ENCODE measurements around the gene UCP3.

UCP3 gene

GRCh38 chr11:74017631-74018030 lies 8.7 kb upstream of the UCP3 start:
- DNase-seq: no peak

- no peak for DNase-seq
Observed at GRCh38 chr11:74015919-74016684, 7.2 kb upstream of the UCP3 start.

DNA sequence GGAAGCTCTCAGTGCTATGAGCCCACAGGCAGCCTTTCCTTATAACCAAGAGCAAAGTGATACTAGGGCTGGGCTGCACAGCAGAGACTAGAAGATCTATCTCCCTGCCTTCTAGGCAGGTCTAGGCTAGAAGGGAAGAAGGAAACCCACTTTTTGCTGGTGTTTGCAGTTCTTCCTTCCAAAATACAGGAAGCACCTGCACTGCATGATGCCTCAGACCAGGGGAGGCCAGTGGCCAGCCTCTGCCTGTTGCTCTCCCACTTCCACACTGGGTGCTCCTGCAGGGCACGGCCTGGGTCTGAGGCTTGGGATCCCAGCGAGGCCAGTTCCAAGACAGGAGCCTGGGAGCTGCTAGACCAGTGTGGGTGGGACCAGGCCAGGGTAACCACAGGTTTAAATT lies 6.0 kb upstream of the UCP3 start:
- no peak for DNase-seq

- no peak for DNase-seq
Observed at GRCh38 chr11:74013141-74013540, 4.3 kb upstream of the UCP3 start.

- DNase-seq: no peak
Observed at GRCh38 chr11:74012074-74012809, 3.4 kb upstream of the UCP3 start.

GRCh38 chr11:74011360-74012073 lies 2.6 kb upstream of the UCP3 start:
- no peak for DNase-seq

- peak; percentile 46 for DNase-seq
Observed at GRCh38 chr11:74010306-74011300, 1.7 kb upstream of the UCP3 start.

- DNase-seq: no peak
Observed at GRCh38 chr11:74009675-74010305, 905 bp upstream of the UCP3 start.

DNA sequence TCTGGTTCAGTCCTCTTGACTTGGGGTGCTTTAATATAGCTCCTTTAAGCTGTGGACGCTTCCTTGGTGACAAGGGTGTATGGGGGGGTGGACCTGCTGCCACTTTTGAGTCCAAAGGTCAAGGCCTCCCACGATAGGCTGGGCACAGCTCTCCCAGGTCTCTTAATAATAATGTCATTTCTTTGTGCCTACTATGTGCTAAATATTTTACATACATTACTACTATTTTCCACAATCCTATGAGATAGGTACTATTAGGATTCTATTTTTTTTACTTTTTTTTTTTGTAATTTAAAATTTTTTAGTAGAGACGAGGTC lies 304 bp upstream of the UCP3 start:
- no peak for DNase-seq

DNA sequence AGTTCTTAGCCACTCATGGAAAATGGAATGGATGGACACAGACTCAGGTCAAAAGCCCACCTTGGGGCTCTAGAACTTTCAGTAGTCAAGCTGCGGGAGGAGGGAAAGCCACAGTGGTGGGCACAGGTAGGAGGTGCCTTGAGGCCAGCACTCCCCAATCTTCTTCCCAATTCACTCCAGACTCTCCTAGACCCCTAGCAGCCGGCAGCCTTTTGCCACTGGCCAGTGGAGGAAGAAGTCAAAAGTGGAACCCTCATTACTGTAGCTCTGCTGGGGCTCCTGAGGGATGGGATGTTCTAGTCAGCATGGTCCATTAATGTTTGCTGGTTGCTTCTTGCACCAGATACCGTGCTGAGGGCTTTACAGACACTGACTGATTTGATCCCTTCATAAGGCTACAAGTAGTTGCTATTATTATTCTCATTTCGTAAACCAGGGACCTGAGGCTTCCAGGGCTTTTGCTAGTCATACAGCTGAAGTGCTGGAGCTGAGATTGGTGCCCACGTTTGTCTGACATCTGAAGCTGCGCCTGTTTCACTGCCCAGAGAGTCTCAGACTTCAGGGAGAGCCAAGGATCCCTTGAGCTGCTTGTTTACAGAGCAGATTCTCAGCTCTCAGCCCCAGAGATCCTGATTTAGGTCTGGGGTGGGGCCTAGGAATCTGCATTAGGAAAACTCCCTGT lies 1.1 kb downstream of the UCP3 start:
- DNase-seq: no peak

DNA sequence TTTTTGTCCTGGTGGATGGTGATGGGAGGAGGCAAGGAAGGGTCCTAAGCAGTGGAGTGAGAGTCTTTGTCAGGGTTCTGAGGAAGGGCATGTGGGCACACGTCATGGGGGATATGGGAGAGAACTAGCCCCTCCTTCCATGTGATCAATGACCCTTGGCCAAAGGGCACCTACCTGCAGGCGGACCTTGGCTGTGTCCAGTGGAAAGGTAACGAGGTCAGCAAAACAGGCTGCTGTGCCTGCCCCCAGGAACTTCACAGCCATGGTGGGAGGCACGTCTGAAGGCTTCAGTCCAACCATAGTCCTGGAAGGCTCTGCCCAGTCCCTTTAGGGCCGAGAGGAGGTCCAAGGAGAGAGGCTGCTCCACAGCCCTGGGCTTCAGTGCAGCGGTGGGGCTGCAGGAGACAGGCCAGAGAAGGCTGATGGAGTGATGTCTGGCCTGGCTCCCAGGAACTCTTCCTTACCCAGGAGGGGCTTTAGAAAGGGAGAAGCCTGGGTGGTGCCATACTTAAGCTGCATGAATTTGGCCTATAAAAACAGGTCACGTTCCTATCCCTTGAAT lies 2.1 kb downstream of the UCP3 start:
- no peak for DNase-seq

DNA sequence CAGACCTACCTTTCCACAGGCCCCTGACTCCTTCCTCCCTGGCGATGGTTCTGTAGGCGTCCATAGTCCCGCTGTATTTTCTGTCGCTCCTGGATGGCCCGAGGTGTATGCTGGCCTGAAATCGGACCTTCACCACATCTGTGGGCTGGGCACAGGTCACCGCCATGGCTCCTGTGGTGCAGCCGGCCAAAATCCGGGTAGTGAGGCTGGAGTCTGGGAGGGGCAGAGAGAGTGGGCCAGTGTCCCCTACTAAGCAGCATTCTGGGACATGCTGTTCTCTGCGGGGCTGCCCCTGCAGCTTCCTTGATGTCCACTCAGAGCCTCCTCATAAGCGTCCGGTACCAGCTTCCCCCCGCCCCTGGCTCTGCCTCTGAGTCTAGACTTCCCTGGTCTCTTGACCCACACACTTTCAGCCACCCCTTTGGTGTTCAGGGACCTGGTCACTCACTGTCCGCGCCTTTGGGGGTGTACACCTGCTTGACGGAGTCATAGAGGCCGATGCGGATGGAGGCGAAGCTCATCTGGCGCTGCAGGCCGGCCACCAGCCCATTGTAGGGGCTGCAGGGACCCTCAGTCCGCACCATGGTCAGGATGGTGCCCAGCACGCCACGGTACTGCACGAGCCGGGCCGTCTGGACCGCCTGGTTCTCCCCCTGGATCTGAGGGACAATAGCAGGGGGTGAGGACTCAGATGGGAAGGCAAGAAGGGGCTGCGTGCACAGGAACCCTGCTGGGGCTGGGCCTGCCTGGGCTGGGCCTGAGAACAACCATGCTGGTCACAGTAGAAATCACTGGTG lies 3.0 kb downstream of the UCP3 start:
- DNase-seq: no peak

DNA sequence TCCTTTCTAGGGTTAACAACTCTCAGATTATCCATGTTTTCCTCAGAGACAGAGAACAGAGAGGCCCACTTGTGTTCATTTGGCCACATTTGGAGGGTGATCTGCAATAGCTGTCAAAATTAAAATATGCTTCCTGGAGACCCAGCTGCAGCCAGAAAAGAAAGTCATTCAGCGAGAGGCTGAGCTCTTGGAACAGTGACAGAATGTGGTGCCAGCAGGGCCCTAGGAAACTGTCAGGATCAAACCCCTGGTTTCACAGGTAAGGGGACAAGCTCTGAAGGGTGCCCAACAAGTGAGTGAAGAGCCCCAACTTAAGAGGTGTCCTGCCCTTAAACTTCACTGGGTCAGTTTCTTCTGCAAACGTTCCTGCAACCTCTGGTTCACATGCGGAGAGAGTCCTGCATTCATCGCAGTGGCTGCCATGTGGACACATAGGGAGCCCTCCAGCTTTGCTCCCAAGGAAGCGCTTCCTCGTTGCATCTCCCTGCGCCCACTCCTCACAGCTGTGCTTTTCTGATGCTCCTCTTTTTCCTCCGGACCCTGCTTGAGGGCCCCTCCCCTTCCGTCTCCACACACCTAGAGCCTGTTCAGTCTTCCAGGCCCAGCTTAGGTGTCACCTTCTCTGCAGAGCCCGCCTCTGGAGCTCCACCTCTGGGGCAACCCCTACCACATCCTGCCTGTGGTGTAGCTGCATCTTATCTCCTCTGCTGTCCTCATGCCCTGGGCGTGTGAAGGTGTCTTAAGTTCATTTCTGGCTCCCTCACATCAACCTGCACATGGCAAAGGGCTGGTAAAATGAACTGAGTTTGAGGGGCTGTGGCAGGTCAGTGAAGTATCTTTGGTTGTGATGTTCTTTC lies 3.9 kb downstream of the UCP3 start:
- DNase-seq: no peak

DNA sequence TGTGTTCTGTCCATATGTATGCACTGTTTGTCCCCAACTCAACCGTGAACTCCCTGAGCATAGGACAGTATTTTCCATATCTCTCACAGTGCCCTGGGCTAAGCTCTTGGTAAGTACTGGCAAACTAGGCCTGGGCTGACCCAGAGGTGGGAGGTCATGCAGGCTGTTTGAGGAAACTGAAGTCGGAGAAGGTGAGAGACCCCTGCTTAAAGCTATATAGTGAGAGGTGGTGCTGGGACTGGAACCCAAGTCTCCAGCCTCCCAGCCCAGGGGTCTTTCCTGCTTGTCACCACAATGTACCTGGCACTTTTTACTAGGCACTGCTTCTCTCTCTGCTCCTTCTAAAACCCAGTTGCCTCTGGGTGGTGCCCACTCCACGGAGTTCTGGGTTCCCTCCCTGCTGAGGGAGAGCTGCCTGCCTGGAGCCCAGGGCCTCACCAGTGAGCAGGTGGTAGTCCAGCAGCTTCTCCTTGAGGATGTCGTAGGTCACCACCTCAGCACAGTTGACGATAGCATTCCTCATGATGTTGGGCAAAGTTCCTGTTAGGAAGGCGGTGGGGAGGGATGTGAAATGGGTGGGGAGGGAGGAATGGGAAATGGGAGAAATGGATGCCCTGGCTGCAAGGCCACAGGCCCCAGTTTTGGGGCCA lies 4.7 kb downstream of the UCP3 start:
- DNase-seq: no peak

GRCh38 chr11:74002832-74003231 lies 6.1 kb downstream of the UCP3 start:
- no peak for DNase-seq

GRCh38 chr11:74001822-74002286 lies 7.0 kb downstream of the UCP3 start:
- no peak for DNase-seq

- no peak for DNase-seq
Observed at GRCh38 chr11:74000307-74001133, 8.4 kb downstream of the UCP3 start.
